ENCODE results near the gene SYTL1. TPM values are rescaled to one million over a fixed set of nuclear protein-coding genes. Genes with fewer than 3 reads are reported as not detected.

Gene SYTL1
- total and polyA plus RNA-seq, 9 of the 15 experiments (the other 6 are each of a cell fraction or from before 2014, with no cell fraction given): 0.04 to 9.3 (median 1.7) TPM

- TF ChIP-seq FOXP4 (CRISPR knock-in tag; IDR thresholded peaks at IDR 0.05; ENCODE audit: borderline replicate concordance) (no peak), STAT6 (CRISPR knock-in tag; IDR thresholded peaks at IDR 0.05) (no peak), YBX1 (IDR thresholded peaks at IDR 0.05) (no peak), ZNF707 (CRISPR knock-in tag; conservative IDR thresholded peaks at IDR 0.05) (no peak), RBM25 (IDR thresholded peaks at IDR 0.05; ENCODE audit: low read depth, low read length, severe bottlenecking) (no peak), GABPA (tag; conservative IDR thresholded peaks at IDR 0.05; ENCODE audit: low read depth) (peak; percentile 45; the same call in 1 of the 2 replicates), GTF2A2 (tag; IDR thresholded peaks at IDR 0.05) (0 out of 2 replicates have a peak, but pooled peaks have one; percentile 48), DMBX1 (CRISPR knock-in tag; IDR thresholded peaks at IDR 0.05; ENCODE audit: borderline replicate concordance) (no peak), CEBPB (tag; IDR thresholded peaks at IDR 0.05) (no peak), ZBTB11 (CRISPR knock-in tag; IDR thresholded peaks at IDR 0.05) (0 out of 6 replicates have a peak, but pooled peaks of 1 of the 3 experiments have one; percentile 29), ZSCAN32 (CRISPR knock-in tag; IDR thresholded peaks at IDR 0.05) (no peak), ZBTB1 (CRISPR knock-in tag; IDR thresholded peaks at IDR 0.05; ENCODE audit: borderline replicate concordance, low read depth) (peak; percentile 74; the same call in 1 of the 2 replicates), ZNF644 (tag; IDR thresholded peaks at IDR 0.05; ENCODE audit: low read depth) (no peak), ZNF551 (CRISPR knock-in tag; IDR thresholded peaks at IDR 0.05) (no peak), PRPF4 (IDR thresholded peaks at IDR 0.05; ENCODE audit: insufficient read depth, low read depth, low read length, poor library complexity, severe bottlenecking) (no peak)
These were observed 1.2 kb downstream of the SYTL1 start (continued) for GRCh38 chr1:27342778-27343638.

Data from K562 (cell line).